GM21360 (cell line): ENCODE measurements around the gene DMPK.
A peak's percentile ranks its signal among the peaks of the same experiment; 100 is the strongest.

Experiments used
- ATAC-seq: cut with Tn5 transposase; IDR thresholded peaks from one replicate; pipeline ENCODE4 v1.9.1; 2021; ENCODE audit warnings: mild to moderate bottlenecking, moderate library complexity; ENCODE audit not compliant: unreplicated experiment

Gene DMPK

GRCh38 chr19:45770192-45771101 is 11.8 kb downstream of the DMPK start:
- ATAC-seq: peak; percentile 50

GRCh38 chr19:45769821-45770191 is 12.5 kb downstream of the DMPK start:
- ATAC-seq: no peak

GRCh38 chr19:45768984-45769782 is 13.1 kb downstream of the DMPK start, which contains the start of gene SIX5:
Gene SIX5, minus strand, starts transcription at chr19:45769252. Its CDS starts 408 bp downstream, at chr19:45768844.
- peak; percentile 60 for ATAC-seq

GRCh38 chr19:45768655-45768983 is 13.7 kb downstream of the DMPK start:
- no peak for ATAC-seq

GRCh38 chr19:45767881-45768654 is 14.2 kb downstream of the DMPK start:
- ATAC-seq: no peak

GRCh38 chr19:45767410-45767880 is 14.8 kb downstream of the DMPK start:
- ATAC-seq: no peak

- no peak for ATAC-seq
Measured at GRCh38 chr19:45766869-45767346, 15.4 kb downstream of the DMPK start.

- ATAC-seq: no peak
Measured at GRCh38 chr19:45766296-45766868, 15.9 kb downstream of the DMPK start.

- no peak for ATAC-seq
Measured at GRCh38 chr19:45765702-45766295, 16.5 kb downstream of the DMPK start.

- no peak for ATAC-seq
Measured at GRCh38 chr19:45764945-45765701, 17.2 kb downstream of the DMPK start.

- no peak for ATAC-seq
Measured at GRCh38 chr19:45764475-45764874, 17.8 kb downstream of the DMPK start.

- ATAC-seq: no peak
Measured at GRCh38 chr19:45763691-45764294, 18.5 kb downstream of the DMPK start.

GRCh38 chr19:45762870-45763631 is 19.2 kb downstream of the DMPK start:
- no peak for ATAC-seq

- ATAC-seq: no peak
Measured at GRCh38 chr19:45761714-45762113, 20.6 kb downstream of the DMPK start.

GRCh38 chr19:45758921-45759320 is 23.4 kb downstream of the DMPK start:
- no peak for ATAC-seq

GRCh38 chr19:45757695-45758094 is 24.6 kb downstream of the DMPK start:
- ATAC-seq: no peak

- no peak for ATAC-seq
Measured at GRCh38 chr19:45754323-45754722, 28.0 kb downstream of the DMPK start.

- ATAC-seq: no peak
Measured at GRCh38 chr19:45753548-45753947, 28.7 kb downstream of the DMPK start.
